HEK293 (cell line): ENCODE measurements around the gene PCA3.

ENCODE experiments used
- CTCF ChIA-PET: fragments of 350-600 bp; formaldehyde crosslinking; extraction: SDS; loops from one replicate; lab custom pipeline; 2021; ENCODE audit warnings: antibody characterized with exemption; lab: Yijun Ruan, JAX
- POLR2A ChIA-PET: fragments of 300-600 bp; formaldehyde crosslinking; extraction: SDS; loops from one replicate; lab custom pipeline; 2020; ENCODE audit warnings: antibody characterized with exemption, inconsistent platforms; lab: Yijun Ruan, JAX
- H3K27ac ChIP-seq: fragments of 200-500 bp; sonication (Bioruptor generic); 2 replicates; pipeline ENCODE4 v1.5.1; 2014; ENCODE audit warnings: low read depth, low read length, control low read depth, inconsistent platforms; ENCODE audit errors: extremely low read depth
- H3K36me3 ChIP-seq, 2 experiments: fragments of 200-500 bp in 1 of 2; sonication (Bioruptor generic) in 1 of 2; 1 replicate in 1 of 2; 2 replicates in 1 of 2; pipeline ENCODE4 v1.5.1; 2014 to 2017; ENCODE audit warnings: inconsistent platforms in 2 of 2, low read length in 2 of 2; ENCODE audit not compliant: control insufficient read depth in 2 of 2, insufficient read depth in 1 of 2
- H3K4me1 ChIP-seq: fragments of 200-500 bp; sonication (Bioruptor generic); 2 replicates; pipeline ENCODE4 v1.5.1; 2014; ENCODE audit warnings: mild to moderate bottlenecking, low read length, inconsistent platforms; ENCODE audit not compliant: control insufficient read depth, insufficient read depth
- H3K4me3 ChIP-seq: 2 replicates; pipeline ENCODE4 v1.5.1; 2011; ENCODE audit warnings: low read depth, mild to moderate bottlenecking, control low read depth, low read length, moderate library complexity
- H3K9me3 ChIP-seq: fragments of 200-500 bp; sonication (Bioruptor generic); 2 replicates; pipeline ENCODE4 v1.5.1; 2014; ENCODE audit warnings: low read depth, low read length, inconsistent platforms; ENCODE audit not compliant: control insufficient read depth, insufficient read depth
- EGR2 ChIP-seq: fragments of 450-650 bp; formaldehyde crosslinking; IDR thresholded peaks from 2 replicates; pipeline ENCODE4 v1.5.1; 2016; ENCODE audit warnings: low read depth, missing biosample characterization, missing genetic modification characterization
- GFI1B ChIP-seq: fragments of 450-650 bp; formaldehyde crosslinking; IDR thresholded peaks from 2 replicates; pipeline ENCODE4 v1.5.1; 2016; ENCODE audit warnings: missing biosample characterization, missing genetic modification characterization
- OVOL3 ChIP-seq: fragments of 450-650 bp; formaldehyde crosslinking; IDR thresholded peaks from 2 replicates; pipeline ENCODE4 v1.5.1; 2016; ENCODE audit warnings: missing biosample characterization, missing genetic modification characterization
- REPIN1 ChIP-seq: fragments of 450-650 bp; formaldehyde crosslinking; IDR thresholded peaks from 2 replicates; pipeline ENCODE4 v1.5.1; 2017; ENCODE audit warnings: missing biosample characterization, missing genetic modification characterization, low read depth
- YY1 ChIP-seq: fragments of 450-650 bp; formaldehyde crosslinking; IDR thresholded peaks from 2 replicates; pipeline ENCODE4 v1.5.1; 2018; ENCODE audit warnings: missing biosample characterization, missing genetic modification characterization
- ZFHX2 ChIP-seq: fragments of 450-650 bp; formaldehyde crosslinking; conservative IDR thresholded peaks from 2 replicates; pipeline ENCODE4 v1.5.1; 2016; ENCODE audit warnings: missing biosample characterization, missing genetic modification characterization
- ZNF112 ChIP-seq: fragments of 450-650 bp; formaldehyde crosslinking; IDR thresholded peaks from 2 replicates; pipeline ENCODE4 v1.5.0; 2017; ENCODE audit warnings: missing biosample characterization, missing genetic modification characterization
- ZNF121 ChIP-seq: fragments of 450-650 bp; formaldehyde crosslinking; IDR thresholded peaks from 2 replicates; pipeline ENCODE4 v1.5.1; 2016; ENCODE audit warnings: missing biosample characterization, missing genetic modification characterization
- ZNF169 ChIP-seq: fragments of 450-650 bp; formaldehyde crosslinking; IDR thresholded peaks from 2 replicates; pipeline ENCODE4 v1.5.1; 2016; ENCODE audit warnings: missing biosample characterization, missing genetic modification characterization
- ZNF223 ChIP-seq: fragments of 450-650 bp; formaldehyde crosslinking; IDR thresholded peaks from 2 replicates; pipeline ENCODE4 v1.5.1; 2016; ENCODE audit warnings: missing biosample characterization, missing genetic modification characterization
- ZNF239 ChIP-seq: fragments of 450-650 bp; formaldehyde crosslinking; IDR thresholded peaks from 2 replicates; pipeline ENCODE4 v1.5.1; 2016; ENCODE audit warnings: missing biosample characterization, missing genetic modification characterization
- ZNF280D ChIP-seq: fragments of 450-650 bp; formaldehyde crosslinking; IDR thresholded peaks from 2 replicates; pipeline ENCODE4 v1.5.1; 2016; ENCODE audit warnings: missing biosample characterization, missing genetic modification characterization
- ZNF398 ChIP-seq: fragments of 450-650 bp; formaldehyde crosslinking; IDR thresholded peaks from 2 replicates; pipeline ENCODE4 v1.5.1; 2017; ENCODE audit warnings: missing biosample characterization, missing genetic modification characterization
- ZNF48 ChIP-seq: fragments of 450-650 bp; formaldehyde crosslinking; IDR thresholded peaks from 2 replicates; pipeline ENCODE4 v1.5.1; 2016; ENCODE audit warnings: missing biosample characterization, missing genetic modification characterization
- ZNF654 ChIP-seq: fragments of 450-650 bp; formaldehyde crosslinking; IDR thresholded peaks from 2 replicates; pipeline ENCODE4 v1.5.1; 2016; ENCODE audit warnings: low read depth, missing biosample characterization, missing genetic modification characterization
- ZNF76 ChIP-seq: fragments of 450-650 bp; formaldehyde crosslinking; IDR thresholded peaks from 2 replicates; pipeline ENCODE4; 2016; ENCODE audit warnings: low read depth, missing biosample characterization, missing genetic modification characterization, borderline replicate concordance
- TF ChIP-seq, protein P1 (sequence below): fragments of 450-650 bp; formaldehyde crosslinking; IDR thresholded peaks from 2 replicates; pipeline ENCODE4 v1.5.1; 2016; ENCODE audit warnings: missing biosample characterization, missing genetic modification characterization
- TF ChIP-seq, protein P2 (sequence below): fragments of 450-650 bp; formaldehyde crosslinking; IDR thresholded peaks from 2 replicates; pipeline ENCODE4 v1.5.1; 2017; ENCODE audit warnings: missing biosample characterization, missing genetic modification characterization
- TF ChIP-seq, protein P3 (sequence below): fragments of 450-650 bp; formaldehyde crosslinking; IDR thresholded peaks from 2 replicates; pipeline ENCODE4 v1.5.0; 2017; ENCODE audit warnings: missing biosample characterization, missing genetic modification characterization, borderline replicate concordance

Gene PCA3

DNA sequence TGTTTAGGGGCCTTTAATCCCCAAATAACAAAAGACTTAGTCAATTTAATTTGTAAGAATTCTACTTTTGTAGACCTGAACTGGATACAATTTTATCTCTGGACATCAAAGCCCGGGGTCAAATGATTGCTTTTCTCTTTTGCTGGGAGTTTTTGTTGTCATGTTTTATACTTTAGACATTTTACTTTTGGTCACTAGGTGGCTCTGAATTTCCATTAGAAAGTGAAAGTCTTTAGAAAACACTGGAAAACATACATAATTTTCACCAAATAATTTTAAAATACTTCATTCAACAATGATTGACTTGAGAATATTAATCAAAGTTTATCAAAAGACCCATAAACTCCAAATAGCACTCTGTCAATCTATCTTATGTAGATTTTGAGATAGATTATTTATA lies 2.8 kb upstream of the PCA3 start:
- TF ChIP-seq ZNF654 (tag by site-specific recombination), result peak; percentile 34
- no peak for TF ChIP-seq REPIN1 (tag by site-specific recombination)
- TF ChIP-seq, all 188 proteins: peak for 1
- CTCF ChIA-PET, result interaction anchor here (0.6 to 1.7 kb wide), 8 partner anchors 14 to 463 kb away, joined by 3 to 10 read pairs (median 4); no protein-coding TSS in a partner anchor

GRCh38 chr9:76766126-76766525 lies 1.9 kb downstream of the PCA3 start:
- POLR2A ChIA-PET, result interaction anchor here (0.6 kb wide), 1 partner anchor 73 kb away, joined by 4 read pairs; no protein-coding TSS in a partner anchor
- CTCF ChIA-PET, result no interaction called here
- no peaks in the 10 kb centered on the region for H3K36me3 ChIP-seq
- no peaks in the 10 kb centered on the region for H3K4me1 ChIP-seq
- no peak for TF ChIP-seq ZNF223 (tag by site-specific recombination)
- no peak for TF ChIP-seq ZNF48 (tag by site-specific recombination)
- peak; percentile 45; the same call in 1 of the 2 replicates for TF ChIP-seq EGR2 (tag by site-specific recombination)
- no peak for TF ChIP-seq ZNF76 (tag by site-specific recombination)
- TF ChIP-seq, protein P1, sequence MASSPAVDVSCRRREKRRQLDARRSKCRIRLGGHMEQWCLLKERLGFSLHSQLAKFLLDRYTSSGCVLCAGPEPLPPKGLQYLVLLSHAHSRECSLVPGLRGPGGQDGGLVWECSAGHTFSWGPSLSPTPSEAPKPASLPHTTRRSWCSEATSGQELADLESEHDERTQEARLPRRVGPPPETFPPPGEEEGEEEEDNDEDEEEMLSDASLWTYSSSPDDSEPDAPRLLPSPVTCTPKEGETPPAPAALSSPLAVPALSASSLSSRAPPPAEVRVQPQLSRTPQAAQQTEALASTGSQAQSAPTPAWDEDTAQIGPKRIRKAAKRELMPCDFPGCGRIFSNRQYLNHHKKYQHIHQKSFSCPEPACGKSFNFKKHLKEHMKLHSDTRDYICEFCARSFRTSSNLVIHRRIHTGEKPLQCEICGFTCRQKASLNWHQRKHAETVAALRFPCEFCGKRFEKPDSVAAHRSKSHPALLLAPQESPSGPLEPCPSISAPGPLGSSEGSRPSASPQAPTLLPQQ (tag by site-specific recombination), result no peak
- TF ChIP-seq YY1 (tag by site-specific recombination), result no peak
- no peak for TF ChIP-seq ZNF169 (tag by site-specific recombination)
- no peak for TF ChIP-seq ZNF280D (tag by site-specific recombination)
- peak; percentile 52; the same call in 1 of the 2 replicates for TF ChIP-seq ZFHX2 (tag by site-specific recombination)
- no peak for TF ChIP-seq GFI1B (tag by site-specific recombination)
- no peak for TF ChIP-seq ZNF121 (tag by site-specific recombination)
- TF ChIP-seq ZNF112 (tag by site-specific recombination), result no peak
- TF ChIP-seq OVOL3, result no peak
- no peaks in the 10 kb centered on the region for H3K9me3 ChIP-seq
- H3K27ac ChIP-seq, result no peak overlapping the region
- no peak overlapping the region for H3K4me3 ChIP-seq

More for the DNA sequence above, 2.8 kb upstream of the PCA3 start:
- Histone ChIP-seq H3K27ac (no peak overlapping the region), H3K9me3 (no peaks in the 10 kb centered on the region), H3K4me3 (no peak overlapping the region), H3K36me3 (no peaks in the 10 kb centered on the region), H3K4me1 (no peaks in the 10 kb centered on the region)
- POLR2A ChIA-PET, result no interaction called here

DNA sequence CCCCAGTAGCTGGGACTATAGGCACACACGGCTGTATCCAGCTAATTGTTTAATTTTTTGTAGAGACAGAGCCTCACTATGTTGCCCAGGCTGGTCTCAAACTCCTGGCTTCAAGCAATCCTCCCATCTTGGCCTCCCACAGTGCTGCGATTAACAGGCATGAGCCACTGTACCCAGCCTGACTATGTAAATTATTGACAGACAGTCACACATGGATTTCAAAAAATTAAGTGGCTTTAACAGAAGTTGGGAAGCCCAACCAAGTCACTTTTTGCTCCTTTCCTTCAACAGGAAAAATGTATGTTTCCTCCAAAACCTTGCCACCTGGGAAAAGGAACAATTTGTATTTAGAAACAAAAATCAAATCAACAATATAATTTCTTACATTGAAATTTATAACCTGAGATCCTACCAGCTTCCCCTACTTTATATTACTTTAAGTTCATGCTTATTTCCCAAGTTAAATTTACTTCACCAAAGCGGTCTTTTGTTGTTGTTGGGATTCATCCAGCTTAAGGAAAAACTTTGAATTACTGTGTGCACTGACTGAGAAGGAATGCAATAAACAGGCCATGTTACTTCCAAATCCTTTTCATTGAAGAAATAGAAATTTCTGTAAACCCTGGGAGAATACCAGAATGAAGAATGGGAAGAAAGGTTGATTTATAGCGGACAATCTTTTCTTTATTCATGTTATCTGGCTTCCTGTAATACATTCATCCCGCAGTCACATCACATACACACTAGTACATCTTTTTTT lies 8.6 kb downstream of the PCA3 start:
- ChIA-PET POLR2A (no interaction called here), CTCF (no interaction called here)
- Histone ChIP-seq H3K9me3 (no peaks in the 10 kb centered on the region), H3K27ac (no peak overlapping the region), H3K4me3 (no peak overlapping the region), H3K36me3 (no peaks in the 10 kb centered on the region), H3K4me1 (no peaks in the 10 kb centered on the region)
- no peak for TF ChIP-seq ZNF398
- TF ChIP-seq ZNF239 (tag by site-specific recombination), result no peak
- TF ChIP-seq, protein P2, sequence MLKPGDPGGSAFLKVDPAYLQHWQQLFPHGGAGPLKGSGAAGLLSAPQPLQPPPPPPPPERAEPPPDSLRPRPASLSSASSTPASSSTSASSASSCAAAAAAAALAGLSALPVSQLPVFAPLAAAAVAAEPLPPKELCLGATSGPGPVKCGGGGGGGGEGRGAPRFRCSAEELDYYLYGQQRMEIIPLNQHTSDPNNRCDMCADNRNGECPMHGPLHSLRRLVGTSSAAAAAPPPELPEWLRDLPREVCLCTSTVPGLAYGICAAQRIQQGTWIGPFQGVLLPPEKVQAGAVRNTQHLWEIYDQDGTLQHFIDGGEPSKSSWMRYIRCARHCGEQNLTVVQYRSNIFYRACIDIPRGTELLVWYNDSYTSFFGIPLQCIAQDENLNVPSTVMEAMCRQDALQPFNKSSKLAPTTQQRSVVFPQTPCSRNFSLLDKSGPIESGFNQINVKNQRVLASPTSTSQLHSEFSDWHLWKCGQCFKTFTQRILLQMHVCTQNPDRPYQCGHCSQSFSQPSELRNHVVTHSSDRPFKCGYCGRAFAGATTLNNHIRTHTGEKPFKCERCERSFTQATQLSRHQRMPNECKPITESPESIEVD (tag by site-specific recombination), result 0 out of 2 replicates have a peak, but pooled peaks have one; percentile 21
- TF ChIP-seq, protein P3, sequence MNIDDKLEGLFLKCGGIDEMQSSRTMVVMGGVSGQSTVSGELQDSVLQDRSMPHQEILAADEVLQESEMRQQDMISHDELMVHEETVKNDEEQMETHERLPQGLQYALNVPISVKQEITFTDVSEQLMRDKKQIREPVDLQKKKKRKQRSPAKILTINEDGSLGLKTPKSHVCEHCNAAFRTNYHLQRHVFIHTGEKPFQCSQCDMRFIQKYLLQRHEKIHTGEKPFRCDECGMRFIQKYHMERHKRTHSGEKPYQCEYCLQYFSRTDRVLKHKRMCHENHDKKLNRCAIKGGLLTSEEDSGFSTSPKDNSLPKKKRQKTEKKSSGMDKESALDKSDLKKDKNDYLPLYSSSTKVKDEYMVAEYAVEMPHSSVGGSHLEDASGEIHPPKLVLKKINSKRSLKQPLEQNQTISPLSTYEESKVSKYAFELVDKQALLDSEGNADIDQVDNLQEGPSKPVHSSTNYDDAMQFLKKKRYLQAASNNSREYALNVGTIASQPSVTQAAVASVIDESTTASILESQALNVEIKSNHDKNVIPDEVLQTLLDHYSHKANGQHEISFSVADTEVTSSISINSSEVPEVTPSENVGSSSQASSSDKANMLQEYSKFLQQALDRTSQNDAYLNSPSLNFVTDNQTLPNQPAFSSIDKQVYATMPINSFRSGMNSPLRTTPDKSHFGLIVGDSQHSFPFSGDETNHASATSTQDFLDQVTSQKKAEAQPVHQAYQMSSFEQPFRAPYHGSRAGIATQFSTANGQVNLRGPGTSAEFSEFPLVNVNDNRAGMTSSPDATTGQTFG, result no peak
